Muscle layer of duodenum (tissue), 2 donors: ENCODE data around the gene RALGDS.
A peak's percentile ranks its signal among the peaks of the same experiment; 100 is the strongest.

Experiments
- H3K27ac ChIP-seq: one replicate; pipeline ENCODE4 v1.7.0; 2013; ENCODE audit warnings: mild to moderate bottlenecking, low read length
- H3K27me3 ChIP-seq: one replicate; pipeline ENCODE4 v1.7.0; 2013; ENCODE audit warnings: low read depth, mild to moderate bottlenecking, control low read depth, low read length
- H3K36me3 ChIP-seq, 2 donors: one replicate each; pipeline ENCODE4 v1.7.0; 2013; ENCODE audit warnings: low read length in 2 of 2, control low read depth in 1 of 2, mild to moderate bottlenecking in 1 of 2; ENCODE audit not compliant: insufficient read depth in 2 of 2, control insufficient read depth in 1 of 2
- H3K4me1 ChIP-seq, 2 donors: one replicate each; pipeline ENCODE4 v1.7.0; 2013; ENCODE audit warnings: low read length in 2 of 2, mild to moderate bottlenecking in 2 of 2, control low read depth in 1 of 2, moderate library complexity in 1 of 2; ENCODE audit not compliant: insufficient read depth in 2 of 2, control insufficient read depth in 1 of 2
- H3K4me3 ChIP-seq, 2 donors: one replicate each; pipeline ENCODE4 v1.7.0; 2013; ENCODE audit warnings: low read length in 2 of 2, low read depth in 1 of 2, mild to moderate bottlenecking in 1 of 2
- H3K9me3 ChIP-seq, 2 donors: one replicate each; pipeline ENCODE4 v1.7.0; 2013; ENCODE audit warnings: low read length in 2 of 2, control low read depth in 1 of 2, mild to moderate bottlenecking in 1 of 2; ENCODE audit not compliant: control insufficient read depth in 1 of 2
- donor health status: healthy.

The RALGDS gene

GRCh38 chr9:133149130-133150015 lies 28.3 kb upstream of the RALGDS start:
- Histone ChIP-seq H3K4me1 (peaks cover 7 to 38% of the 10 kb centered on the region in 2 donors), H3K27ac (peak overlapping the region; percentile 54), H3K36me3 (no peaks in the 10 kb centered on the region), H3K9me3 (no peaks in the 10 kb centered on the region), H3K4me3 (peak overlapping the region; percentile 31 to 52), H3K27me3 (no peaks in the 10 kb centered on the region)

GRCh38 chr9:133148199-133149129 lies 27.4 kb upstream of the RALGDS start:
- H3K27me3 ChIP-seq = no peaks in the 10 kb centered on the region
- H3K36me3 ChIP-seq = no peaks in the 10 kb centered on the region
- peak overlapping the region; percentile 74 to 75 for H3K4me3 ChIP-seq
- H3K27ac ChIP-seq = peak overlapping the region; percentile 72
- H3K9me3 ChIP-seq = no peaks in the 10 kb centered on the region
- peaks cover 7 to 45% of the 10 kb centered on the region in 2 donors for H3K4me1 ChIP-seq

- Histone ChIP-seq H3K27ac (peak overlapping the region; percentile 72), H3K4me3 (peak overlapping the region; percentile 74 to 75), H3K4me1 (peaks cover 7 to 47% of the 10 kb centered on the region in 2 donors), H3K36me3 (no peaks in the 10 kb centered on the region), H3K27me3 (no peaks in the 10 kb centered on the region), H3K9me3 (no peaks in the 10 kb centered on the region)
Measured at GRCh38 chr9:133147412-133148198, 26.6 kb upstream of the RALGDS start.

- peak overlapping the region; percentile 72 for H3K27ac ChIP-seq
- no peaks in the 10 kb centered on the region for H3K9me3 ChIP-seq
Measured at GRCh38 chr9:133146746-133147411, 25.8 kb upstream of the RALGDS start.

GRCh38 chr9:133144904-133145851 lies 24.1 kb upstream of the RALGDS start:
- no peaks in the 10 kb centered on the region for H3K27me3 ChIP-seq
- no peaks in the 10 kb centered on the region for H3K9me3 ChIP-seq
- H3K4me3 ChIP-seq = peak overlapping the region; percentile 52 to 59
- no peaks in the 10 kb centered on the region for H3K36me3 ChIP-seq
- H3K27ac ChIP-seq = peak overlapping the region; percentile 16
- H3K4me1 ChIP-seq = peaks cover 7 to 50% of the 10 kb centered on the region in 2 donors

More at GRCh38 chr9:133146746-133147411, 25.8 kb upstream of the RALGDS start:
- Histone ChIP-seq H3K4me3 (no peak overlapping the region), H3K4me1 (peaks cover 7 to 50% of the 10 kb centered on the region in 2 donors), H3K36me3 (no peaks in the 10 kb centered on the region), H3K27me3 (no peaks in the 10 kb centered on the region)

- Histone ChIP-seq H3K36me3 (no peaks in the 10 kb centered on the region), H3K4me1 (peaks cover 7 to 50% of the 10 kb centered on the region in 2 donors), H3K27ac (peak overlapping the region; percentile 16), H3K9me3 (no peaks in the 10 kb centered on the region), H3K27me3 (no peaks in the 10 kb centered on the region), H3K4me3 (peak overlapping the region; percentile 52 to 59)
Measured at GRCh38 chr9:133144142-133144903, 23.3 kb upstream of the RALGDS start.

GRCh38 chr9:133143639-133144141 lies 22.6 kb upstream of the RALGDS start:
- Histone ChIP-seq H3K4me3 (peak overlapping the region in 1 of 2 donors; percentile 59), H3K36me3 (no peaks in the 10 kb centered on the region), H3K27me3 (no peaks in the 10 kb centered on the region), H3K9me3 (no peaks in the 10 kb centered on the region), H3K4me1 (peaks cover 7 to 50% of the 10 kb centered on the region in 2 donors), H3K27ac (no peak overlapping the region)

GRCh38 chr9:133142684-133143622 lies 21.9 kb upstream of the RALGDS start:
- no peaks in the 10 kb centered on the region for H3K36me3 ChIP-seq
- H3K27me3 ChIP-seq = no peaks in the 10 kb centered on the region
- H3K9me3 ChIP-seq = no peaks in the 10 kb centered on the region
- H3K4me1 ChIP-seq = peaks cover 10 to 42% of the 10 kb centered on the region in 2 donors
- no peak overlapping the region for H3K27ac ChIP-seq
- no peak overlapping the region for H3K4me3 ChIP-seq
